PC-9 (cell line): ENCODE data around the gene ABHD17A. TPM values are rescaled to one million over a fixed set of nuclear protein-coding genes. Genes with fewer than 3 reads are reported as not detected.

Experiments used
- BruUV-seq: library from RNA; stranded (reverse); fragments of 400-500 nt; replicated peaks from 2 replicates; lab custom pipeline; 2021; lab: Mats Ljungman, UMichigan
- CTCF ChIA-PET: fragments of 300-600 bp; sonication (Branson Sonifier 250); formaldehyde crosslinking; loops from one replicate; lab custom pipeline; 2022; ENCODE audit warnings: antibody characterized with exemption; lab: Charles Lee
- POLR2A ChIA-PET: fragments of 300-600 bp; sonication (Branson Sonifier 250); formaldehyde crosslinking; loops from one replicate; lab custom pipeline; 2022; ENCODE audit warnings: antibody characterized with exemption; ENCODE audit not compliant: unreplicated experiment; lab: Charles Lee
- DNase-seq, 2 experiments: peaks; one replicate each; pipeline versions ENCODE4 v3.0.0 to v3.0.0-alpha.2; 2015 to 2022; ENCODE audit warnings: mixed read lengths in 1 of 2
- H2AFZ ChIP-seq: fragments of 200-600 bp; sonication (generic); 2 replicates; pipeline ENCODE4 v1.8.1; 2017; ENCODE audit warnings: antibody characterized with exemption
- H3F3A ChIP-seq: fragments of 200-600 bp; sonication (generic); 2 replicates; pipeline ENCODE4 v1.8.1; 2017; ENCODE audit warnings: antibody characterized with exemption, mild to moderate bottlenecking, low read depth; ENCODE audit not compliant: insufficient read depth
- H3K27ac ChIP-seq: fragments of 200-600 bp; sonication (generic); 2 replicates; pipeline ENCODE4 v1.6.1; 2016; ENCODE audit warnings: mixed run types
- H3K27me3 ChIP-seq: fragments of 200-600 bp; sonication (generic); 2 replicates; pipeline ENCODE4 v1.6.1; 2016; ENCODE audit warnings: low read depth, mixed run types; ENCODE audit not compliant: insufficient read depth
- H3K36me3 ChIP-seq: fragments of 200-600 bp; sonication (generic); 2 replicates; pipeline ENCODE4 v1.6.1; 2016; ENCODE audit warnings: low read depth, mixed run types
- H3K4me1 ChIP-seq: fragments of 200-600 bp; sonication (generic); replicated peaks from 2 replicates; pipeline ENCODE4 v1.6.1; 2016; ENCODE audit warnings: mixed run types; ENCODE audit not compliant: insufficient read depth
- H3K4me2 ChIP-seq: fragments of 200-600 bp; sonication (generic); 2 replicates; pipeline ENCODE4 v1.6.1; 2017; ENCODE audit warnings: mixed run types
- H3K4me3 ChIP-seq: fragments of 200-600 bp; sonication (generic); 2 replicates; pipeline ENCODE4 v1.6.1; 2016; ENCODE audit warnings: mixed run types
- H3K79me2 ChIP-seq: fragments of 200-600 bp; sonication (generic); 2 replicates; pipeline ENCODE4 v1.6.1; 2017; ENCODE audit warnings: low read depth, mixed run types
- H3K9me2 ChIP-seq: fragments of 200-600 bp; sonication (generic); 2 replicates; pipeline ENCODE4 v1.8.1; 2017; ENCODE audit warnings: mild to moderate bottlenecking; ENCODE audit not compliant: insufficient read depth
- H3K9me3 ChIP-seq: fragments of 200-600 bp; sonication (generic); 2 replicates; pipeline ENCODE4 v1.8.1; 2016; ENCODE audit warnings: low read depth; ENCODE audit not compliant: insufficient read depth
- H4K20me1 ChIP-seq: fragments of 200-600 bp; sonication (generic); 2 replicates; pipeline ENCODE4 v1.8.1; 2017; ENCODE audit not compliant: insufficient read depth
- CTCF ChIP-seq: fragments of 200-600 bp; sonication (generic); conservative IDR thresholded peaks from 2 replicates; pipeline ENCODE4 v1.6.1; 2017; ENCODE audit warnings: mixed run types, antibody characterized with exemption, mild to moderate bottlenecking, moderate library complexity
- EZH2 ChIP-seq: fragments of 200-600 bp; sonication (generic); IDR thresholded peaks from 2 replicates; pipeline ENCODE4 v1.8.0; 2017; ENCODE audit warnings: antibody characterized with exemption, low read depth
- intact Hi-C: fragments of 100-400 bp; cut with micrococcal nuclease; formaldehyde crosslinking; loops from one replicate; pipeline ENCODE4 v1.10.0; 2022; ENCODE audit not compliant: unreplicated experiment
- total RNA-seq: library from RNA; stranded (reverse); gene quantifications from 2 replicates; pipeline ENCODE4 v1.2.3, GENCODE V29; 2021

Gene ABHD17A
- total RNA-seq, 1 experiment from 2014 or later: 35.9 TPM

- Histone ChIP-seq H3K36me3 (no peaks in the 10 kb centered on the region), H3K4me2 (no peak overlapping the region), H3K9me2 (no peaks in the 10 kb centered on the region), H2AFZ (no peak overlapping the region), H3K4me1 (no peaks in the 10 kb centered on the region), H4K20me1 (peaks cover 14% of the 10 kb centered on the region), H3K9me3 (no peaks in the 10 kb centered on the region), H3K4me3 (no peak overlapping the region), H3F3A (no peaks in the 10 kb centered on the region), H3K79me2 (no peaks in the 10 kb centered on the region), H3K27me3 (no peaks in the 10 kb centered on the region), H3K27ac (no peak overlapping the region)
- BruUV-seq: no TSS peak
- ChIA-PET CTCF (no interaction called here), POLR2A (no interaction called here)
- TF ChIP-seq CTCF (no peak), EZH2 (no peak)
- DNase-seq: no peak
- intact Hi-C loops: no loop called here
Measured at GRCh38 chr19:1917146-1917545, 31.9 kb upstream of the ABHD17A start.

GRCh38 chr19:1914826-1915341 lies 29.6 kb upstream of the ABHD17A start:
- CTCF ChIA-PET: no interaction called here
- no peaks in the 10 kb centered on the region for H3K36me3 ChIP-seq
- peaks cover 16% of the 10 kb centered on the region for H3K79me2 ChIP-seq
- POLR2A ChIA-PET: no interaction called here
- no peaks in the 10 kb centered on the region for H3K9me3 ChIP-seq
- TF ChIP-seq CTCF (no peak), EZH2 (no peak)
- no peaks in the 10 kb centered on the region for H3K27me3 ChIP-seq
- intact Hi-C loops: no loop called here
- BruUV-seq: no TSS peak
- H2AFZ ChIP-seq: no peak overlapping the region
- H3K4me3 ChIP-seq: no peak overlapping the region
- no peaks in the 10 kb centered on the region for H3K4me1 ChIP-seq
- no peak overlapping the region for H3K27ac ChIP-seq
- peaks cover 33% of the 10 kb centered on the region for H4K20me1 ChIP-seq
- H3F3A ChIP-seq: no peaks in the 10 kb centered on the region
- H3K9me2 ChIP-seq: no peaks in the 10 kb centered on the region
- no peak for DNase-seq
- H3K4me2 ChIP-seq: no peak overlapping the region

DNA sequence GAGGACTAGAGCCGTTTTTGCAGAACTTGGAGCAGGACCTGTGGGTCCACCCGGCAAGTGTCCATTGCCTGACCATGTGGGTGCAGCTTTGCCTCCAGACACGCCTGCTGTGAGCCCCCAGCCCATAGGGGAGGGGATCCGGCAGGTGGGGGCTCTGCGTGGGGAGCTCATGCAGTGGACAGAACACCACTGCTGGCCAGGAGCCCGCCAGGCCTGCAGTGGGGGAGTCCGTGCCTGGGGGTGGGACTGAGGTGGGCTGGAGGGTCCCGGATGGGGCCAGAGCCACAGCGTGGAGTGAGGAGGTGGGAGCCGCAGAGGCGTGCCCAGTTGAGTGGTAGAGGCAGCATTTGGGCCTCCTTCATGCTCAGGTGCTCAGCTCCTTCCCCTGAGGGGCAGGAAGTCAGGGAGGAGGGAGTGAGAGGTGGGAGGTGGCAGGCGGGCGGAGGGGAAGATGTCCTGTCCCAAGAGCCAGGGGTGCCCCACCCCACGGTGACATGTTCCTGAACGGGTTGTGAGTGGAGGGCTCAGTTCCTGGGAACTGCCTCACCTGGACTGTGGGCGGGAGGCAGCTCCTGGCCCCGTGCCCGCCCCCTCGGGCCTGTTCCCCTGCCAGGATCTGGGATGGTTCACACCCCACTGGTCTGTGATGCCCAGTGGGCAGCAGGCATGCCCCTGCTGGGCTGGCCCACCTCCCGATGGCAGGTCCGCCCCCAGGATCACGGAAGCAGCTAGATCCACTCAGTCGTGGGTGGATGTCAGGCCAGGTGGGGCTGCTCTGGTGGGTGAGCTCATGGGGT lies 28.7 kb upstream of the ABHD17A start:
- ChIA-PET POLR2A (no interaction called here), CTCF (no interaction called here)
- Histone ChIP-seq H3K4me3 (no peak overlapping the region), H2AFZ (no peak overlapping the region), H3F3A (no peaks in the 10 kb centered on the region), H3K9me3 (no peaks in the 10 kb centered on the region), H4K20me1 (peaks cover 36% of the 10 kb centered on the region), H3K27me3 (no peaks in the 10 kb centered on the region), H3K36me3 (no peaks in the 10 kb centered on the region), H3K9me2 (no peaks in the 10 kb centered on the region), H3K27ac (no peak overlapping the region), H3K4me1 (no peaks in the 10 kb centered on the region), H3K79me2 (peaks cover 24% of the 10 kb centered on the region), H3K4me2 (no peak overlapping the region)
- BruUV-seq: no TSS peak
- no peak for DNase-seq
- TF ChIP-seq EZH2 (no peak), CTCF (no peak)
- intact Hi-C loops: no loop called here
